HCT116 (cell line): ENCODE results near the gene RAD9A. TPM values are rescaled to one million over a fixed set of nuclear protein-coding genes. Genes with fewer than 3 reads are reported as not detected.
A peak's percentile ranks its signal among the peaks of the same experiment; 100 is the strongest.

Experiments used
- ATAC-seq: fragments of 200-7000 bp; cut with Tn5 transposase; 2 replicates; pipeline ENCODE4 v1.9.1; 2020; ENCODE audit warnings: mild to moderate bottlenecking, moderate library complexity
- BruUV-seq: library from RNA; stranded (reverse); fragments of 400-500 nt; replicated peaks from 2 replicates; lab custom pipeline; 2021; lab: Mats Ljungman, UMichigan
- CTCF ChIA-PET: fragments of 300-600 bp; sonication (Branson Sonifier 250); formaldehyde crosslinking; loops from one replicate; lab custom pipeline; 2021; ENCODE audit warnings: antibody characterized with exemption; lab: Charles Lee
- POLR2A ChIA-PET: fragments of 300-600, 350-600 bp; sonication (Branson Sonifier 250); formaldehyde crosslinking; loops from one replicate; lab custom pipeline; 2021; ENCODE audit warnings: antibody characterized with exemption; lab: Charles Lee
- RAD21 ChIA-PET, 2 experiments: fragments of 300-600 bp; sonication (Branson Sonifier 250); formaldehyde crosslinking; loops; one replicate each; lab custom pipeline; 2023; ENCODE audit warnings: low total read pairs in 2 of 2; ENCODE audit not compliant: uncharacterized antibody in 2 of 2, unreplicated experiment in 2 of 2, low non-redundant PET in 1 of 2; lab: Charles Lee
- DNase-seq: peaks from one replicate; pipeline ENCODE4 v3.0.0-alpha.2; 2010; ENCODE audit warnings: low read depth, low spot score
- H2AFZ ChIP-seq: fragments of 200-600 bp; shearing (Covaris generic), sonication (generic); 2 replicates; pipeline ENCODE4 v1.6.1; 2017; ENCODE audit warnings: low read depth, mixed run types, mixed read lengths, antibody characterized with exemption, low read length; ENCODE audit not compliant: poor library complexity, severe bottlenecking
- H3K27ac ChIP-seq: 2 replicates; pipeline ENCODE4 v1.5.1; 2012; ENCODE audit warnings: low read depth, low read length
- H3K27me3 ChIP-seq: fragments of 200-600 bp; sonication (generic); 2 replicates; pipeline ENCODE4 v1.6.1; 2016; ENCODE audit warnings: mixed run types, low read length, mixed read lengths; ENCODE audit not compliant: insufficient read depth
- H3K36me3 ChIP-seq, 2 experiments: fragments of 200-500 bp in 1 of 2; fragments of 200-600 bp in 1 of 2; sonication (Bioruptor generic) in 1 of 2; sonication (generic) in 1 of 2; 2 replicates each; pipeline versions ENCODE4 v1.5.1 to v1.6.1; 2014 to 2016; ENCODE audit warnings: low read length in 2 of 2, inconsistent platforms in 1 of 2, mixed read lengths in 1 of 2, mixed run types in 1 of 2; ENCODE audit not compliant: insufficient read depth in 2 of 2, control insufficient read depth in 1 of 2
- H3K4me1 ChIP-seq, 2 experiments: fragments of 200-600 bp in 1 of 2; sonication (generic) in 1 of 2; 2 replicates each; pipeline versions ENCODE4 v1.5.1 to v1.6.1; 2012 to 2017; ENCODE audit warnings: low read length in 2 of 2, inconsistent platforms in 1 of 2, mild to moderate bottlenecking in 1 of 2, mixed read lengths in 1 of 2, mixed run types in 1 of 2, moderate library complexity in 1 of 2; ENCODE audit not compliant: insufficient read depth in 2 of 2, control insufficient read depth in 1 of 2
- H3K4me2 ChIP-seq: fragments of 200-600 bp; sonication (generic); 2 replicates; pipeline ENCODE4 v1.6.1; 2017; ENCODE audit warnings: mixed run types, low read length, mixed read lengths
- H3K4me3 ChIP-seq, 2 experiments: fragments of 200-600 bp in 1 of 2; sonication (generic) in 1 of 2; replicated peaks in 1 of 2; 2 replicates each; pipeline ENCODE4 v1.5.1; 2011 to 2016; ENCODE audit warnings: low read length in 2 of 2, control low read depth in 1 of 2, low read depth in 1 of 2, mild to moderate bottlenecking in 1 of 2, mixed read lengths in 1 of 2, mixed run types in 1 of 2
- H3K79me2 ChIP-seq: fragments of 200-600 bp; sonication (generic); 2 replicates; pipeline ENCODE4 v1.6.1; 2017; ENCODE audit warnings: mild to moderate bottlenecking, mixed run types, low read length, moderate library complexity, mixed read lengths; ENCODE audit not compliant: insufficient read depth
- H3K9ac ChIP-seq: fragments of 200-600 bp; sonication (generic); 2 replicates; pipeline ENCODE4 v1.6.1; 2016; ENCODE audit warnings: low read length, mixed read lengths
- H3K9me2 ChIP-seq: fragments of 200-600 bp; sonication (generic), shearing (Covaris generic); 2 replicates; pipeline ENCODE4 v1.6.1; 2017; ENCODE audit warnings: mixed run types, mild to moderate bottlenecking, moderate library complexity; ENCODE audit not compliant: insufficient read depth
- H3K9me3 ChIP-seq, 2 experiments: fragments of 200-500 bp in 1 of 2; fragments of 200-600 bp in 1 of 2; sonication (Bioruptor generic) in 1 of 2; sonication (generic) in 1 of 2; 2 replicates each; pipeline ENCODE4 v1.6.1; 2014 to 2017; ENCODE audit warnings: low read length in 2 of 2, mixed read lengths in 2 of 2, inconsistent platforms in 1 of 2, low read depth in 1 of 2, mild to moderate bottlenecking in 1 of 2, mixed run types in 1 of 2, moderate library complexity in 1 of 2; ENCODE audit not compliant: control insufficient read depth in 1 of 2, insufficient read depth in 1 of 2
- H4K20me1 ChIP-seq: fragments of 200-600 bp; sonication (generic), shearing (Covaris generic); 2 replicates; pipeline ENCODE4 v1.6.1; 2017; ENCODE audit warnings: mixed run types, mild to moderate bottlenecking, moderate library complexity; ENCODE audit not compliant: insufficient read depth
- CBX3 ChIP-seq: IDR thresholded peaks from 2 replicates; pipeline ENCODE4 v1.6.1; 2012; ENCODE audit warnings: low read depth
- CEBPB ChIP-seq: IDR thresholded peaks from 2 replicates; pipeline ENCODE4 v1.6.1; 2012; ENCODE audit warnings: low read depth
- ELF1 ChIP-seq: IDR thresholded peaks from 2 replicates; pipeline ENCODE4 v1.6.1; 2012; ENCODE audit warnings: low read depth, borderline replicate concordance
- FOSL1 ChIP-seq: IDR thresholded peaks from 2 replicates; pipeline ENCODE4 v1.6.1; 2012; ENCODE audit warnings: low read depth
- SIN3A ChIP-seq: IDR thresholded peaks from 2 replicates; pipeline ENCODE4 v1.6.1; 2012; ENCODE audit warnings: low read depth
- SRF ChIP-seq: IDR thresholded peaks from 2 replicates; pipeline ENCODE4 v1.6.1; 2012; ENCODE audit warnings: low read depth
- YY1 ChIP-seq: IDR thresholded peaks from 2 replicates; pipeline ENCODE4 v1.6.1; 2011; ENCODE audit warnings: low read length, low read depth, moderate library complexity, mild to moderate bottlenecking; ENCODE audit not compliant: insufficient replicate concordance; ENCODE audit errors: extremely low read depth
- ZFX ChIP-seq: fragments of 450-650 bp; IDR thresholded peaks from 2 replicates; pipeline ENCODE4 v1.6.1; 2017
- intact Hi-C: fragments of 100-400 bp; cut with micrococcal nuclease; formaldehyde crosslinking; loops from 2 replicates; pipeline ENCODE4 v1.10.0; 2022
- total RNA-seq: library from RNA; stranded (reverse); gene quantifications from one replicate; pipeline ENCODE4 v1.2.1, GENCODE V29; 2021; ENCODE audit not compliant: unreplicated experiment
- TF ChIP-seq, protein P1 (sequence below), 3 experiments: fragments of 200-600 bp in 1 of 3; sonication (generic) in 1 of 3; IDR thresholded peaks in 2 of 3; conservative IDR thresholded peaks in 1 of 3; 2 replicates each; pipeline ENCODE4 v1.5.1; 2012 to 2017; ENCODE audit warnings: low read depth in 2 of 3, low read length in 2 of 3, antibody characterized with exemption in 1 of 3, borderline replicate concordance in 1 of 3, control low read depth in 1 of 3, mild to moderate bottlenecking in 1 of 3, mixed read lengths in 1 of 3, mixed run types in 1 of 3, moderate library complexity in 1 of 3; ENCODE audit not compliant: insufficient read depth in 1 of 3
- TF ChIP-seq, protein P2 (sequence below): IDR thresholded peaks from 2 replicates; pipeline ENCODE4 v1.6.1; 2012
- TF ChIP-seq, protein P3 (sequence below): IDR thresholded peaks from 2 replicates; pipeline ENCODE4 v1.6.1; 2011; ENCODE audit warnings: mild to moderate bottlenecking, low read length, moderate library complexity; ENCODE audit not compliant: insufficient replicate concordance; ENCODE audit errors: extremely low read depth

Gene RAD9A
- total RNA-seq, 1 experiment from 2014 or later: 49.8 TPM

DNA sequence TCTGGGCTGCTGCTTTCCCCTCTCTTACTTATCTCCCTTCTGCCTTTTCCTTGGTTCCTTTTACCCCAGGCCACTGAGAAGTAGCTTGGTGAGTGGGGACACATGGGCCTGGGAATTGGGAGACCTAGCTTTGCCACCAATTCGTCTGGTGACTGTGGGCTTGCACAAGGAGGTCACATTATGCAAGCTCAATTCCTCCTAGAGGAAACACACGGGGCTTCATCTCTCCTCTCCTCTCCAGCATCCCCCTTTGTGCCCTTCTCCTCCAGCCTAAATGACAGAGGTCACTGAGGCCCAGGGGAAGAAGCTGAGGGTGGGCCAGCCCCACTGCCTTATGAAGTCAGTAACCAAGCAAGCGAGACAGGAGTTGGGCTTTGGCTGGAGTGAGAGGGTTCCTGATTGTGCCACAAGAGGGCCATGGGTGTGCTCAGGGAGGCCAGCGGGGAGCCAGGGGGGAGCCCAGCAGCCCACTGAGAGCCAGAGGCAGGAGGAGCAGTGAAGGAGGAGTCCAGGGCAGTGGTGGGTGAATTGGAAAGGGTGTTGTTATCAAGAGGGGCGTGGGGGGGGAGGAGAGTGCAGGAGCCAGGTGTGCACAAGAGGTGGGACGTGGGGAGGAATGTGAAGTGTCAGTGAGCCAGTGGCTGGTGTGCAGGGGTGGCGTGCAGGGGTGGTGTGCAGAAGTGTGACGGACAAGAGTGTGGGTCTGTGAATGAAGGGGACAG, 20.4 kb upstream of the RAD9A start:
- Histone ChIP-seq H3K4me1 (peaks cover 33 to 80% of the 10 kb centered on the region in 2 experiments), H3K79me2 (peaks cover 58% of the 10 kb centered on the region), H3K27me3 (no peaks in the 10 kb centered on the region), H3K9me3 (no peaks in the 10 kb centered on the region), H3K27ac (peak overlapping the region; percentile 100), H4K20me1 (no peaks in the 10 kb centered on the region), H3K9me2 (no peaks in the 10 kb centered on the region), H3K4me3 (peak overlapping the region; percentile 13 to 83), H3K4me2 (peak overlapping the region; percentile 88), H3K9ac (peak overlapping the region; percentile 100), H3K36me3 (no peaks in the 10 kb centered on the region; a peak in 1 of 4 replicates), H2AFZ (no peak overlapping the region)
- CTCF ChIA-PET: interaction anchor here (5.0 to 15.5 kb wide), 2 partner anchors 10 to 15 kb away, joined by 44 to 456 read pairs; partner anchors contain the start of gene POLD4
- intact Hi-C loops: loop anchor here (1.0 kb wide), 1 partner anchor 11 kb away; no protein-coding TSS in a partner anchor
- TF ChIP-seq, protein P1, sequence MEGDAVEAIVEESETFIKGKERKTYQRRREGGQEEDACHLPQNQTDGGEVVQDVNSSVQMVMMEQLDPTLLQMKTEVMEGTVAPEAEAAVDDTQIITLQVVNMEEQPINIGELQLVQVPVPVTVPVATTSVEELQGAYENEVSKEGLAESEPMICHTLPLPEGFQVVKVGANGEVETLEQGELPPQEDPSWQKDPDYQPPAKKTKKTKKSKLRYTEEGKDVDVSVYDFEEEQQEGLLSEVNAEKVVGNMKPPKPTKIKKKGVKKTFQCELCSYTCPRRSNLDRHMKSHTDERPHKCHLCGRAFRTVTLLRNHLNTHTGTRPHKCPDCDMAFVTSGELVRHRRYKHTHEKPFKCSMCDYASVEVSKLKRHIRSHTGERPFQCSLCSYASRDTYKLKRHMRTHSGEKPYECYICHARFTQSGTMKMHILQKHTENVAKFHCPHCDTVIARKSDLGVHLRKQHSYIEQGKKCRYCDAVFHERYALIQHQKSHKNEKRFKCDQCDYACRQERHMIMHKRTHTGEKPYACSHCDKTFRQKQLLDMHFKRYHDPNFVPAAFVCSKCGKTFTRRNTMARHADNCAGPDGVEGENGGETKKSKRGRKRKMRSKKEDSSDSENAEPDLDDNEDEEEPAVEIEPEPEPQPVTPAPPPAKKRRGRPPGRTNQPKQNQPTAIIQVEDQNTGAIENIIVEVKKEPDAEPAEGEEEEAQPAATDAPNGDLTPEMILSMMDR (IDR thresholded peaks at IDR 0.05 in 2 of 3, conservative IDR thresholded peaks at IDR 0.05 in 1 of 3; ENCODE audit: borderline replicate concordance in 1 of 3, insufficient read depth in 1 of 3, low read depth in 2 of 3, low read length in 2 of 3): peak in 2 of 3 experiments; percentile 63 to 65; a peak in 4 of 6 replicates
- no peak for TF ChIP-seq ELF1
- DNase-seq (no peak), ATAC-seq (peak; percentile 33)
- TSS peak; percentile 34 for BruUV-seq
- POLR2A ChIA-PET: interaction anchor here (2.0 to 15.1 kb wide), 3 partner anchors 10 to 17 kb away, joined by 7 to 210 read pairs (median 15); partner anchors contain the start of gene POLD4
- RAD21 ChIA-PET: interaction anchor here (0.6 to 3.3 kb wide), 3 partner anchors 11 to 74 kb away, joined by 3 to 15 read pairs (median 4); no protein-coding TSS in a partner anchor

DNA sequence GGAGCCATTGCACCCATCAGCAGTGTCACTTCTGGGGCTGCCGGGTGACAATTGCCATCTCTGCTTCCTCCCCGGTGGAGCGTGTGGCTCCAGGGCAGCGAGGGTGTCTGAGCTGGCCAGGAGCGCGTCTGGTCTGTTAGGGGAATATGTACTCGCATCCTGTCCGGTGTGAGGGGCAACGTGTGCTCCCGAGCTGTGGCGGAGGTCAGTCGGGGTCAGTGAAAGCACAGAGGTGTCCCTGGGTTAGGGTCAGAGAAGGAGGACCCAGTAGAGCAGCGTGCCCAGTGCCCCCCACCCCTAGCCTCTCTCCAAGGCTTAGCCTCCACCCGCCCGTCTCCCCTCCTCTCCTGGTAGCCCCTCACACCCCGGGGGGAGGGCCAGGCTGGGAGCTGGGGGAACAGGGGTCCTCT, 19.9 kb upstream of the RAD9A start:
- DNase-seq (no peak), ATAC-seq (no peak)
- peak overlapping the region; percentile 64 to 83 for H3K4me3 ChIP-seq
- H3K9me2 ChIP-seq: no peaks in the 10 kb centered on the region
- BruUV-seq: no TSS peak
- peaks cover 56% of the 10 kb centered on the region for H3K79me2 ChIP-seq
- no peaks in the 10 kb centered on the region; a peak in 1 of 4 replicates for H3K36me3 ChIP-seq
- H2AFZ ChIP-seq: no peak overlapping the region
- H4K20me1 ChIP-seq: no peaks in the 10 kb centered on the region
- no peaks in the 10 kb centered on the region for H3K27me3 ChIP-seq
- peaks cover 38 to 81% of the 10 kb centered on the region in 2 experiments for H3K4me1 ChIP-seq
- ChIA-PET CTCF (interaction anchor here (5.0 to 15.5 kb wide), 2 partner anchors 10 to 15 kb away, joined by 44 to 456 read pairs; partner anchors contain the start of gene POLD4), POLR2A (interaction anchor here (2.0 to 15.1 kb wide), 3 partner anchors 9 to 18 kb away, joined by 7 to 210 read pairs (median 15); partner anchors contain the start of gene POLD4), RAD21 (interaction anchor here in 1 of 2 experiments (3.3 kb wide), 1 partner anchor 10 kb away, joined by 15 read pairs; no protein-coding TSS in a partner anchor)
- H3K9ac ChIP-seq: peak overlapping the region; percentile 100
- H3K9me3 ChIP-seq: no peaks in the 10 kb centered on the region
- intact Hi-C loops: loop anchor here (1.0 kb wide), 1 partner anchor 10 kb away; no protein-coding TSS in a partner anchor
- peak overlapping the region; percentile 88 for H3K4me2 ChIP-seq
- peak overlapping the region; percentile 100 for H3K27ac ChIP-seq
- TF ChIP-seq ZFX (no peak), SRF (no peak), CEBPB (no peak), SIN3A (no peak), FOSL1 (no peak), CBX3 (no peak), ELF1 (no peak), YY1 (no peak)
- TF ChIP-seq, protein P2, sequence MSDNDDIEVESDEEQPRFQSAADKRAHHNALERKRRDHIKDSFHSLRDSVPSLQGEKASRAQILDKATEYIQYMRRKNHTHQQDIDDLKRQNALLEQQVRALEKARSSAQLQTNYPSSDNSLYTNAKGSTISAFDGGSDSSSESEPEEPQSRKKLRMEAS: no peak
- TF ChIP-seq, protein P3, sequence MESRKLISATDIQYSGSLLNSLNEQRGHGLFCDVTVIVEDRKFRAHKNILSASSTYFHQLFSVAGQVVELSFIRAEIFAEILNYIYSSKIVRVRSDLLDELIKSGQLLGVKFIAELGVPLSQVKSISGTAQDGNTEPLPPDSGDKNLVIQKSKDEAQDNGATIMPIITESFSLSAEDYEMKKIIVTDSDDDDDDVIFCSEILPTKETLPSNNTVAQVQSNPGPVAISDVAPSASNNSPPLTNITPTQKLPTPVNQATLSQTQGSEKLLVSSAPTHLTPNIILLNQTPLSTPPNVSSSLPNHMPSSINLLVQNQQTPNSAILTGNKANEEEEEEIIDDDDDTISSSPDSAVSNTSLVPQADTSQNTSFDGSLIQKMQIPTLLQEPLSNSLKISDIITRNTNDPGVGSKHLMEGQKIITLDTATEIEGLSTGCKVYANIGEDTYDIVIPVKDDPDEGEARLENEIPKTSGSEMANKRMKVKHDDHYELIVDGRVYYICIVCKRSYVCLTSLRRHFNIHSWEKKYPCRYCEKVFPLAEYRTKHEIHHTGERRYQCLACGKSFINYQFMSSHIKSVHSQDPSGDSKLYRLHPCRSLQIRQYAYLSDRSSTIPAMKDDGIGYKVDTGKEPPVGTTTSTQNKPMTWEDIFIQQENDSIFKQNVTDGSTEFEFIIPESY: no peak
